ENCODE results near the gene NEK10.

NEK10 gene

DNA sequence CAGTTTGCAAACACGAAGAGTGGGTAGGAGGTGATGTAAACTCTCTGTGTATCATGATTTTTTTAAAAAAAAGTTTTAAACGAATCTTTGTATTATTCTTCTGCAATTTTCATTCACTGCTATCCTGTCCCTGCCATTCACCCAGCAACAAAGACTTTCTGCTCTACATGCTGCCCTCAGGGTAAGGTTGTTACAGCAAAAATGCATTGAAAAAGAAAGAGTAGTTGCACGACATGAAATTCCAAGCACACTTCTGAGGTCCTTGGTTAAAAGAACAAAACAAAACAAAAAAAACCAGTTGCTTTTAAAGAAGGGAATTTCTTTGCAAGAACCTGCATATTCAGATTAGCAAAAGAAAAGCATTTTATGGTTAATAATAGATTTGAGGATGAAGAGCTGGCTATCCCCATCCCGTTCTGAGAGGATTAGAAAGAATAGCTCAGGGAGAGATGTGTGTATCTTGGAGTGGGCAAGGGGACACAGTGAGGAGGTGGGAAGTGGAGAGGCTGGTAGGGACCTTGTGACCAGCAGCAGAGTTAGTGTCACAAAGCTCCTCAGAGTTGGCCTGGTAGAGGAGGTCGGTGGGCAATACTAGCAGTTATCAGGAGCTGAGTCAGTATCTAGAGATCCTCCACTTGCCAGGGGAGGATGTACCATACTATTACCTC lies 290.8 kb downstream of the NEK10 start:
- Mint-ChIP-seq H3K27ac (no peak overlapping the region), H3K9me3 (no peaks in the 10 kb centered on the region), H3K4me1 (peaks cover 68% of the 10 kb centered on the region), H3K27me3 (ENCODE audit: low read depth, poor library complexity) (no peaks in the 10 kb centered on the region), H3K4me3 (no peak overlapping the region), H3K36me3 (ENCODE audit: low read depth) (no peaks in the 10 kb centered on the region)
- TF ChIP-seq, protein P1, sequence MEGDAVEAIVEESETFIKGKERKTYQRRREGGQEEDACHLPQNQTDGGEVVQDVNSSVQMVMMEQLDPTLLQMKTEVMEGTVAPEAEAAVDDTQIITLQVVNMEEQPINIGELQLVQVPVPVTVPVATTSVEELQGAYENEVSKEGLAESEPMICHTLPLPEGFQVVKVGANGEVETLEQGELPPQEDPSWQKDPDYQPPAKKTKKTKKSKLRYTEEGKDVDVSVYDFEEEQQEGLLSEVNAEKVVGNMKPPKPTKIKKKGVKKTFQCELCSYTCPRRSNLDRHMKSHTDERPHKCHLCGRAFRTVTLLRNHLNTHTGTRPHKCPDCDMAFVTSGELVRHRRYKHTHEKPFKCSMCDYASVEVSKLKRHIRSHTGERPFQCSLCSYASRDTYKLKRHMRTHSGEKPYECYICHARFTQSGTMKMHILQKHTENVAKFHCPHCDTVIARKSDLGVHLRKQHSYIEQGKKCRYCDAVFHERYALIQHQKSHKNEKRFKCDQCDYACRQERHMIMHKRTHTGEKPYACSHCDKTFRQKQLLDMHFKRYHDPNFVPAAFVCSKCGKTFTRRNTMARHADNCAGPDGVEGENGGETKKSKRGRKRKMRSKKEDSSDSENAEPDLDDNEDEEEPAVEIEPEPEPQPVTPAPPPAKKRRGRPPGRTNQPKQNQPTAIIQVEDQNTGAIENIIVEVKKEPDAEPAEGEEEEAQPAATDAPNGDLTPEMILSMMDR (IDR thresholded peaks at IDR 0.05): no peak
- DNase-seq: no peak

DNA sequence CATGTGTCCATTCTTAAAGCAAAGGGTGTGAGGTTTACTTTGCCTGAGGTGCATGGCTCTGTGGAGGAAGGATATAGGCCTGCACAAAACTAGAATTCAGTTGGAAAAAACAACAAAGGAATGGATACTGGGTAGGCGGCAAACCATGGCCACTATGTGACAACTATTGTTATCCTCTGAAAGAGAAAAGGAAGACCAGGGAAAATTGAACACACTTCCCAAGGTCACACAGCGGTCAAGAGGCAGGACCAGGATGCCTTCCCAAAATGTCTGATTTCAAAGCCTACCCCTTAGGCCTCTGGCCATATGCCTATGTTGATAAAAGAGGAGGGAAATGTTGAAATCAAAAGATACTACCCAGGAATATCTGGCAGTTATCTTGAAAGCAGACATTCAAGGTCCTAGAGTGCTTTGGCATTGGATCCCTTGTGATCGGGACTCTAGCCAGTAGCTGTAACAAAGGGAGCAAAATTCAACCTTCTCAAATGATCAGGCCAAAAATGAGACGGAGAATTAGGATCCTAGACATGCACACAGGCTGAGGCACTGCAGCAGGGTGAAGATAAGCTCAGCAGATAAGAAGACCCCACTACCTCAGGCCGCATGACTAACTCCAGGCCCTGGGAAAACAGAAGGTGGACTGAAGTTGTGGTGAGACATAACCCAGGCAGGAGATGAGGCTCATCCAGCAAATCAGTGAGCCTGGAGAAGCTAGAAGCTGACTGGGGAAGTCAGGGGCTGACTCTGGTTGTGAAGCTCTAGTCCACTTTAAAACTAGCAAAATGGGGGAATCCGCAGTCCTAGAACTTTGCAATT lies 292.2 kb downstream of the NEK10 start:
- no peaks in the 10 kb centered on the region for H3K36me3 Mint-ChIP-seq (ENCODE audit: low read depth)
- no peaks in the 10 kb centered on the region for H3K27me3 Mint-ChIP-seq (ENCODE audit: low read depth, poor library complexity)
- H3K4me3 Mint-ChIP-seq: no peak overlapping the region
- H3K9me3 Mint-ChIP-seq: no peaks in the 10 kb centered on the region
- peaks cover 71% of the 10 kb centered on the region for H3K4me1 Mint-ChIP-seq
- TF ChIP-seq, protein P1 (IDR thresholded peaks at IDR 0.05): no peak
- H3K27ac Mint-ChIP-seq: peak overlapping the region; percentile 88
- DNase-seq: no peak

DNA sequence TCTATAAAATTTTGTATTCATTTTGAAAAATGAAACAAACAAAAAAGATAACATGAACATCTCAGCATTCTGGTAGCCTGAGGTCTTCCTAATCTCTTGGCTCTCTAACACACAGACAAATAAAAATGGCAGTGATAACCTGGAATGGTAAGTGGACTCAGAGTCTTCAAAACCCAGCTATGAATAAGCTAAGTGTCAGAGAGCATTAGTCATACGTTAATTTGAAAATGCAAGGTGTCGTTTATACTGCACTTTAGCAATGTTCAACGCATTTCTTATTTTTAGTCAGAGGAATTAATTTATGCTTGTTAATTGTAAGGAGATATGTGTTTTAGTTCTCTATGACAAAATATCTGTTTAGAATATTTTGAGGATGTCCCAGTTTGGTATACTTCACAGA lies 294.3 kb downstream of the NEK10 start:
- no peak overlapping the region for H3K4me3 Mint-ChIP-seq
- no peak for DNase-seq
- H3K27me3 Mint-ChIP-seq (ENCODE audit: low read depth, poor library complexity): no peaks in the 10 kb centered on the region
- peaks cover 61% of the 10 kb centered on the region for H3K4me1 Mint-ChIP-seq
- TF ChIP-seq, protein P1 (IDR thresholded peaks at IDR 0.05): no peak
- no peak overlapping the region for H3K27ac Mint-ChIP-seq
- no peaks in the 10 kb centered on the region for H3K36me3 Mint-ChIP-seq (ENCODE audit: low read depth)
- H3K9me3 Mint-ChIP-seq: no peaks in the 10 kb centered on the region

DNA sequence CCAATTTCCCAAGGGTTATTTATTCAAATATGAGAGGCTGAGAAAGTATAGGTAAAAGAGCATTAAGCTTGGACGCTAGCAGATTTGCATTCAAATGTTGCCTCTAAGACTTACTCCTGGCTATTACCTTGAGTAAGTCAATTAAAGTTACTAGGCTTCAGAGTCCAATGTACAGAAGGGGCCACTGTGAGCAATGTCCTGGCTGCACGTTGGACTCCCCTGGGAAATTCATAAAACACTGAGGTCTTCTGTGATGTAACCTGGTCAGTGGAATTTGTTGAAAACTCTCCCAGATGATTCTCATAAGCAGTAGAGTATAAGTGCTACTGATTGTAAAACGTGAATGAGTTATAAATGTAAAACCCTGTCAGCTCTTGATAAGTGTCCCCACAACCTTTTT lies 295.3 kb downstream of the NEK10 start:
- no peaks in the 10 kb centered on the region for H3K36me3 Mint-ChIP-seq (ENCODE audit: low read depth)
- H3K27me3 Mint-ChIP-seq (ENCODE audit: low read depth, poor library complexity): no peaks in the 10 kb centered on the region
- peaks cover 51% of the 10 kb centered on the region for H3K4me1 Mint-ChIP-seq
- no peaks in the 10 kb centered on the region for H3K9me3 Mint-ChIP-seq
- no peak for DNase-seq
- no peak overlapping the region for H3K4me3 Mint-ChIP-seq
- H3K27ac Mint-ChIP-seq: no peak overlapping the region
- TF ChIP-seq, protein P1 (IDR thresholded peaks at IDR 0.05): no peak

DNA sequence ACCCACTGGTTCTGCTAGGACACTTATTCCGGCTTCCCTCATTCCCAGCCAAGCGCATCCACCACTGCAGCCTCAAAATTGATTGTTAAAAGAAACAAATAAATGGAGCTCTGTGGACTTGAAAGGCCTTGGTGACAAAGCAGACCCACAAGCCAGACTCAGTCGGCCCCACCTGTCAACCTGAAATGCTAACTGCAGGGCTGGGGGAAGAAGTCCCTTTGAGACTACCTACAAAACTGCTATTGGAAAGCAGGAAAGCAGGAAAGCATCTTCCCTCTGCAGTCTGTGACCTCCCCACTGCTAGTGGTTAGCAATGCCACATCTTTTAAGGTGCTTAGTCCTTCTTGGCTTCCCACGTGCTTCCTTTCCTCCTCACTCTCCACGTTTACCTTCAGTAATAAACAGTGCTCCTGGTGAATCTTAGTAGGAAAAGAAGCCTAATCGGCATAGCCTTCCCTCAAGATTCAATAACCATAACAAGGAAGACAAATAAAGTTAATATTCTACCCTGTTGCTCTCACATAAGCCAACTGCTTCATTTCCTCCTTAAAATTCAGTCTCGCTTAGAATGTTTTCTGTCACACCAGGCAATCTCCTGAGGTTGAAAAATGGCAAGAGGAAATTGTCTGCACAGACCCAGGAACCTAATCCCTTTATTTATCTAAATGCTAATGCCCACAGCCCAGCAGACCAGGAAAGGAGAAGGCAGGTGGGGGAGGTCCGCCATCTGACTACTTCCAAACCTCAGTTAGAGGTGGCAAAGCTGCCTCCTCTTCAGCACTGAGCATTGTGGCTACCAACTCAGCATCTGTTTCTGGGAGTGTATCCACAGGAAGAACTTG lies 296.2 kb downstream of the NEK10 start:
- H3K9me3 Mint-ChIP-seq: no peaks in the 10 kb centered on the region
- peak overlapping the region; percentile 56 for H3K4me3 Mint-ChIP-seq
- no peaks in the 10 kb centered on the region for H3K36me3 Mint-ChIP-seq (ENCODE audit: low read depth)
- DNase-seq: peak; percentile 6
- peaks cover 45% of the 10 kb centered on the region for H3K4me1 Mint-ChIP-seq
- TF ChIP-seq, protein P1 (IDR thresholded peaks at IDR 0.05): no peak
- no peaks in the 10 kb centered on the region for H3K27me3 Mint-ChIP-seq (ENCODE audit: low read depth, poor library complexity)
- peak overlapping the region; percentile 97 for H3K27ac Mint-ChIP-seq
